OCI-LY7 (cell line): ENCODE measurements around the gene NOL4L.

ENCODE experiments used
- EZH2phosphoT487 ChIP-seq: fragments of 200-600 bp; sonication (generic); IDR thresholded peaks from 2 replicates; pipeline ENCODE4 v1.6.1; 2018; ENCODE audit warnings: low read depth, borderline replicate concordance, mild to moderate bottlenecking, mixed run types, antibody characterized with exemption, low read length, moderate library complexity, mixed read lengths
- TF ChIP-seq, protein P1 (sequence below): fragments of 200-600 bp; sonication (generic); conservative IDR thresholded peaks from 2 replicates; pipeline ENCODE4 v1.5.1; 2014; ENCODE audit warnings: mild to moderate bottlenecking, antibody characterized with exemption, low read length, moderate library complexity, mixed read lengths

DNA sequence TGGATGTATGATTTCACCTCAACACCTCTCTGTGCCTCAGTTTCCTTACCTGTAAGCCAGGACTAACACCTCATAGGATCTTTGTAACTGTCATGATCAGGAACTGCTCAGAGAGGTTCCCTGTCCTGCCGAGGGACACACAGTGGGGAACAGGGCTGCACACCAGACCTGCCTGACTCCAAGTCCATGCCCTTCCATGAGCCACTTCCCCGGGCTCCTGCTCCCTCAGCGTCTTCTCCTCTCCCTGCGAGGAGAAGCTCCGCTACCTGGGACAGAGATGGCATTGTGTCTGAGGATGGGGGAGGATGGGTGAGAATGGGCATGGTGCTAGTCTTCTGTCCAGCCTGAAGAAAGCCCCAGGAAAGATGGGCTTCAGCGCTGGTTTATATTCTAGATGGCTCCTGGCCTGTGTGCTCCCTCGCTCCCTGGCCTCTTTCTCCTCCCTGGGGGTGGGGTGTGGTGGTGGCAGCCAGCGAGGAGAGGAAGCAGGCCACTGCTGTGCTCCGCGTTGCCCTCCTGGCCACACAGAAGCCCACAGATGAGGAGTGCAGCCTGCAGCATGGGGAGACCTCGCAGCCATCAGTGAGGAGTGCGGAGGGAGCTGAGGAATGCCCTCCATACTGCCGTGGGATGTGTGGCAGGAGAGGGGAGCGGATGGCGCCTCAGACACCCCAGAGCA, 67.1 kb downstream of the NOL4L start:
- TF ChIP-seq, protein P1, sequence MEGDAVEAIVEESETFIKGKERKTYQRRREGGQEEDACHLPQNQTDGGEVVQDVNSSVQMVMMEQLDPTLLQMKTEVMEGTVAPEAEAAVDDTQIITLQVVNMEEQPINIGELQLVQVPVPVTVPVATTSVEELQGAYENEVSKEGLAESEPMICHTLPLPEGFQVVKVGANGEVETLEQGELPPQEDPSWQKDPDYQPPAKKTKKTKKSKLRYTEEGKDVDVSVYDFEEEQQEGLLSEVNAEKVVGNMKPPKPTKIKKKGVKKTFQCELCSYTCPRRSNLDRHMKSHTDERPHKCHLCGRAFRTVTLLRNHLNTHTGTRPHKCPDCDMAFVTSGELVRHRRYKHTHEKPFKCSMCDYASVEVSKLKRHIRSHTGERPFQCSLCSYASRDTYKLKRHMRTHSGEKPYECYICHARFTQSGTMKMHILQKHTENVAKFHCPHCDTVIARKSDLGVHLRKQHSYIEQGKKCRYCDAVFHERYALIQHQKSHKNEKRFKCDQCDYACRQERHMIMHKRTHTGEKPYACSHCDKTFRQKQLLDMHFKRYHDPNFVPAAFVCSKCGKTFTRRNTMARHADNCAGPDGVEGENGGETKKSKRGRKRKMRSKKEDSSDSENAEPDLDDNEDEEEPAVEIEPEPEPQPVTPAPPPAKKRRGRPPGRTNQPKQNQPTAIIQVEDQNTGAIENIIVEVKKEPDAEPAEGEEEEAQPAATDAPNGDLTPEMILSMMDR: no peak
- no peak for TF ChIP-seq EZH2phosphoT487
